HG03139 (cell line): Measurements from ENCODE around the gene C1QTNF8.
"Not testable (repeated sequence)": the region's sequence is repeated elsewhere in the genome, so short reads cannot be mapped to it uniquely, and the experiment has no call there.

Experiments used
- ATAC-seq: cut with Tn5 transposase; IDR thresholded peaks from one replicate; pipeline ENCODE4 v1.9.1; 2021; ENCODE audit not compliant: unreplicated experiment

C1QTNF8 gene

GRCh38 chr16:1094601-1095449 is 1.2 kb downstream of the C1QTNF8 start:
- ATAC-seq: no peak

DNA sequence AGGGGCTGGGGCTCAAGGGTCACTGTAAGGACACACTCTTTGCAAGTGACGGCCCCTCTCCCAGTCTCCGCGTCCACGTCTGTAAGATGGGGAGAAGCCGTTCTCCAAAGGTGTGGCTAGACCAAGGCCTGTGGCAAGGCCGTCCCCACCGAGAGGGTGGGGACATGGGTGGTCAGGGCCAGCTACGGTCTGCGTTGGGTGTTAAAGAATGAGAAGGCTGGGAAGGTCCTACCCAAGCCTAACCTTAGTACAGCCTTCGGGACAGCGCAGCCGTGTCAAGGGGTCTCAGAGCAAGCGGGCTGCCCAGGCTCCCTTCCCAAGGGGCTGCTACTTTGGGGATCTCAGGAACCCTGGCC is 1.9 kb downstream of the C1QTNF8 start:
- ATAC-seq: no peak

DNA sequence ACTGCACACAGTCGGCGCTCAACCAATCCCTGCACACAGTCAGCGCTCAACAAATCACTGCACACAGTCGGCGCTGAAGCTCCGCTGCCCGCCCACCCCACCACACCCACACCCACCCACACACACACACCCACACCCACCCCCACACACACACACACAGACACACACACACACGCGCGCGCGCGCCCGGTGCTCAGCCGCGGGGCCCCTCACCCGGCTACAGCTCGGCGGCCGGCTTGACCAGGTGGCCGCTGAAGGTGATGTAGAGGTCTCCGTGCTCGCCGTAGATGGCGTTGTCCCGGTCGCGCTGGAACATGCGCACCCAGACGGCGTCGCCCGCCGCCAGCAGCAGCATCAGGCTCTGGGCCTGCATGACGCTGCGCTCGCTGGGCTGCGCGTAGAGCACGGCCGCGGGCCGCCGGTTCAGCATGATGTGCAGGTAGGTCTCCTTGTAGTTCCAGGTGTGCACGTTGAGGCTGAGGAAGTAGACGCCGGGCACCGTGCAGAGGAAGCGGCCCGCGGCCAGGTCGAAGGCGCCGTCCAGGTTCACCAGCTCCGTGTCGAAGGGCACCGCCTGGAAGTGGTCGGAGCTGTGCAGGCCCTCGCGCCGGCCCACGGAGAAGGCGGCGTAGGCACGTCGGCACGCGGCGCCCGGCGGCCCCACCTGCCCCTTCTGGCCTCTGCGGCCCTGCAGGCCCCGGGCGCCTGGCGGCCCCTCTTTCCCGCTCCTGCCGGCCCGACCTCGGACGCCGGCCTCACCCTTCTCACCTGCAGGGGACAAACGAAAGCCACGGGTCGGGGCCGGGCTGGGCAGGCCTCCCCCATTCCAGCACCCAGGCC is 2.5 kb downstream of the C1QTNF8 start:
- ATAC-seq: no peak

GRCh38 chr16:1092685-1093283 is 3.3 kb downstream of the C1QTNF8 start:
- not testable (repeated sequence) for ATAC-seq

- ATAC-seq: no peak
Measured at GRCh38 chr16:1091992-1092552, 4.0 kb downstream of the C1QTNF8 start.

DNA sequence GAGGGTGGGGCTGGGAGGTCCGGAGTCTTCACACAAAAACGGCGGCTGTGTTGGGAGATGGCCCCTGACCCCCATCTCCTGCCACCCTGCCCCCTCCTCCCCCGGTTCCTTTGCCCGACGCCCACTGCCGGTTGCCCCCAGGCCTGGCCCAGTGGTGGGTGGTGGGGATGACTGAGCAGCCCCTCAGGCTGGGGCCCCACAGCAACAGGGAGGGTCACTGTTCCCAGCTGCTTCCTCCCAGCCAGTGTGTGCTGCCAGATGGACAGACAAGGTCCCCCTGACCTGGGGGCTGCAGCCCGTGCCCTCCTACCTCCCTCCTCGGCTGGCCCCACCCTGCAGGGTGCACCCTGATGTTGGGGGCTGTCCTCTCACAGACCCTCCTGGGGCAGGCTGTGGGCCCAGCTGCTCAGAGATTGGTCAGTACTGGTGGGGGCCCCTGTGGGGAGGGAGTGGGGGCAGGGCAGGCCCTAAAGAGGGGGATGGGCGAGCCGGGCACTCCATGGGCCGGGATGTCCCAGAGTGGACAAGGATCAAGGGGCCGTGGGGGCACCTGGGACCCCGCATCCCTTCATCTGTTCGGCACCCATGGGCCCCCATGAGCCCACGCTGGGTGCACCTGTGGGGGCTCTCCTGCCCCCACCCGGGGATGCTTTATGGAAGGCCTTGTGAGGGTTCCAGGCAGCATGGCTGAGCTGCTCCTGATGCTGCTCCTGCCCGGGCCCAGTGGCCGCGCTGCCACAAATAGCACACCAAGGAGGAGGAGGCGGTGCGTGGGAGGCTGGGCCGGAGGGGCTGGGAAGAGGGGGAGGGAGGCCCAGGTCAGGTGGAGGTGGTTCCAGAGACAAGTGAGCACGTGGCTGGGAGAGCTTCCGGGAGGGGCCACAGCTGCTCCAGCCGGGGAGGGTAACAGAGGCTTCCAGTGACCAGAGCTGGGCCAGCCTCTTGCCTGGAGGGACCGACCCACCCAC is 5.1 kb downstream of the C1QTNF8 start:
- no peak for ATAC-seq

- no peak for ATAC-seq
Measured at GRCh38 chr16:1089822-1090619, 6.0 kb downstream of the C1QTNF8 start.

GRCh38 chr16:1089439-1089821 is 6.6 kb downstream of the C1QTNF8 start:
- ATAC-seq: no peak

- no peak for ATAC-seq
Measured at GRCh38 chr16:1088295-1089170, 7.5 kb downstream of the C1QTNF8 start.

DNA sequence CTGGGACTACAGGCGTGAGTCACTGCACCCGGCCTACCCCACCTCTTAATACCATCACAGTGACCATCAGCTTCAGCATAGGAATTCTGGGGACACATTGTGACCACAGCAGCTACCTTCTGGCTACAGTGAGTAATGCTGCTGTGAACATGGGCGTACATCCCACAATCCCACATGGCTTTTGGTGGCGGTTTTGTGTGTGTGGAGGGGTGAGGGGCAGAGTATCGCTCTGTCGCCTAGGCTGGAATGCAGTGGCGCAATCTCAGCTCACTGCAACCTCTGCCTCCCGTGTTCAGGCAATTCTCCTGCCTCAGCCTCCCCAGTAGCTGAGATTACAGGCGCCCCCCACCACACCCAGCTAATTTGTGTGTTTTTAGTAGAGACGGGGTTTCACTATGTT is 9.6 kb downstream of the C1QTNF8 start:
- ATAC-seq: not testable (repeated sequence)

DNA sequence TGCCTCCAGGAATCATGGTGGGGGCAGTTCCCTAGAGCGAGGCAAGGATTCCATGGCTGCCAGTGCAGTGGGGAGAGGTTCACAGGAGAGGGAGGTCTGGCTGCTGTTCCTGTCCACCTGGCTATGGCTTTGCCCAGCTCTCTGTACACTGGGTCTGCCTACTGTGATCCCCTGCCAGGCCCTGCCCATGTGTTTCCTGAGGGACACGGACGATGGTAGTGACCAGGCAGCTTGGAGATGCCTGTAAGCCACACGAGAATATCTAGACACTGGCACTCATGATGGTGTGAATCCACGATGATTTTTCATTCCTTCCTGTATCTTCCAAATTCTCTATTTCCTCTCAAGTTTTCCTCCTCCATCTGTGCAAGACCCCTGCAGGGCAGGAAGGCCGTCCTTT is 11.1 kb downstream of the C1QTNF8 start:
- no peak for ATAC-seq

DNA sequence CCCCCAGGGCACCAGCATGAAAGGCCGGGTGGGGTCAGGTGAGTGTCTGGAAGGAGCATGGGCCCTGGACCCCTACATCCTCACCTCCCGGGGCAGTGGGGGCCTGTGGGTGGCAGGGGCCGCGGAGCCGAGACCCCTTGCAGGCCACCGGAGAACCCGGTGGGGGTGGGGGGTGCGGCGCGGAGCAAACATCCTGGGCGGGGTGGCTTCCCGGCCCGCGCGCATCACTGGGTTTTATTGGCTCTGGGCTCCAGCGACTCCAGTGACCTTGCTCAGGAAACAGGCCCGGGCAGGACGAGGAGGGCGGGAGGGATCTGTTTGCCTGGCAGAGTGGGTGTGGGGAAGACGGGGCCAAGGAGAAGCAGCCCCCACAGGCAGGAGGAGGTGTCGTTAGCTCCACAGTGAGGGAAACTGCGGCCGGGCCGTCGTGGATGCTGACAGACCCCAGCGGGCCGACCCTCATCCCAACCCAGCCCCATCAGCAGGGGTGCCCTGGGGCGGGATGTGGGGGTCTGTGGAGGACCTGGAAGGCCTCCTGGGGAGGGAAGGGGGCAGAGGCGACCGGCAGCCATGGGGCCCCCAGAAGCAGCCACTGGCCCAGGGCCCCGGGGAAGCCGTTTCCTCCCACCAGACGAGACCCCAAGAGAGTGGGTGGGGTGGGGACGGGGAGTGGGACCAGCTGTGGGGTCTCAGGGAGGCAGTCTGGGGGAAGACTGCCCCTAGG is 12.9 kb downstream of the C1QTNF8 start:
- no peak for ATAC-seq

- ATAC-seq: no peak
Measured at GRCh38 chr16:1082266-1082951, 13.6 kb downstream of the C1QTNF8 start.

DNA sequence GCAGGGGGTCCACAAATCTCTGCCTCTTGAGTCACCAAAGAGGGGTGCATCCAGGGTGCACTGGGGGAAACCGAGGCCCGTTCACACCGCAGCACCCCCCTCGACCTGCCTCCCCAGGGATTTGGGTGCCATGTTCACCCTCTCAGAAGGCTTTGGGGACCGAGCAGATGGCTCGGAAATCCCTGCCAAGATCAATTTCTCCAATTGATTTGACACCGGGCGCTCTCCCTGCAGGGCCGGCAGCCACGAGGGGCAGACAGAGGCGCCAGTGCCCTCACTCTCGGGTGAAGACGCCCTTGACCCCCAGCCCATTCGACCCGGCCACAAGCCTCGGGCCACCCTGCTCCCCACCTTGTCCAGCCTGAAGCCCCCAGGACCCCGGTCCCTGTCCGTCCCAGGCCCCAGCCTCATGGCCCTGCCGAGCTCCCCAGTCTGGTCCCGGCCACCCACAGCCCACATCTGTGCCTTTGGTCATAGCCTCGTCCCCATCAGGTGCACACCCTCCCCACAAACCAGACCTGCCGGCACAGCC is 14.2 kb downstream of the C1QTNF8 start:
- no peak for ATAC-seq

DNA sequence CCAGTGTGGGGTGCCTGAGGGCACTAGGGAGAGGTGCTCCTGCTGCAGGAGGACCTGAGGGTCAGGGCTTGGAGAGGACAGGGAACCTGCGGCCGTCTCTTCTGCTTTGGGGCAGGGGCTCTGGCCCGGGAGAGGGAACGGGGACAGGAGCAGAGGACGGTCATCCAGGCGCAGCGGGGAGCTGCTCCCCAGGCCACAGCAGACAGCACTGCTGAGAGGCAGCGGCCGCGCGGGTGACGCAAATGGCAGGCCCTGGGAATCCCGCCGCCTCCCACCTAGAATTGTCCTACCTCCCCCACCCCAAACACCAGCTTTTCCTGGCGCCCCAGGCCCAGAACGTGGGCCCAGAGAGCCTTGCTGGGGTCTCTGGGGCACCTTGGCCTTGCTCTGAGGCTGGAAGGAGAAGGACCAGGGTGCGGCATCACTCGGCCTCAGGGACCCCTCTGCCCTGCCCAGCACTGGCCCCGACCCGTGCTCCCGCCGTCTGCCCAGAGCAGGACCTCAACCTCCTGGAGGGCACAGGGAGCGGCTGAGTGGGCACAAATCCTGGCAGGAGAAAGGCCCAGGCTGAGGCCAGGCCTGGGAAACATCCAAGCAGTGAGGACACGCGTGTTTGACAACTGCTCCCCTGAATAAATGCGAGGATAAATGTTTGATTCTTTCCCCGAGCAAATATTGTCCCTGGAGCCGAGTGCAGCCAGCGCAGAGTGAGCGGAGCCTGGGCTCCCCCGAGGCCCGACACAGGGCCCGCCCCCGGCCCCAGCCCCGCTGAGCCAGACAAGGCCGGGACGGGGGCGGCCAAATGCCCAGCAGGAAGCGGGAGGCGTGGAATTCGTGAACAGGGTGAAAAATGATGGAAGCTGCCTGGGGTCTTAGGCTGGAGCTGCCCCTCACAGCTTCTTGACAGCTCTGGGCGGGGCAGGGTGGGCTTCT is 15.0 kb downstream of the C1QTNF8 start:
- no peak for ATAC-seq
